Kidney (tissue), 14 donors: Measurements from ENCODE around the gene MAGI1. TPM values are rescaled to one million over a fixed set of nuclear protein-coding genes. Genes with fewer than 3 reads are reported as not detected.

Source experiments
- DNase-seq, 5 donors: peaks; one replicate each; pipeline ENCODE4 v3.0.0-alpha.2; 2013 to 2020
- FAIRE-seq: peaks from 2 replicates; lab custom pipeline; 2012; peaks lifted over from hg19 to GRCh38; lab: Jason Lieb, UNC
- H3K27ac ChIP-seq, 2 donors: one replicate each; pipeline ENCODE4 v1.7.0; 2013; ENCODE audit warnings: low read depth in 2 of 2, low read length in 2 of 2, inconsistent platforms in 1 of 2
- H3K27me3 ChIP-seq: one replicate; pipeline ENCODE4 v1.7.1; 2013; ENCODE audit warnings: low read length, inconsistent platforms; ENCODE audit not compliant: control insufficient read depth, insufficient read depth
- H3K36me3 ChIP-seq, 3 donors: one replicate each; pipeline versions ENCODE4 v1.7.0 to v1.7.1; 2013; ENCODE audit warnings: low read length in 3 of 3, control low read depth in 1 of 3, inconsistent platforms in 1 of 3; ENCODE audit not compliant: insufficient read depth in 3 of 3, control insufficient read depth in 2 of 3
- H3K4me1 ChIP-seq, 3 donors: one replicate each; pipeline versions ENCODE4 v1.7.0 to v1.7.1; 2013; ENCODE audit warnings: low read length in 3 of 3, inconsistent platforms in 1 of 3, low read depth in 1 of 3; ENCODE audit not compliant: control insufficient read depth in 2 of 3, insufficient read depth in 2 of 3
- H3K4me3 ChIP-seq, 3 donors: one replicate each; pipeline versions ENCODE4 v1.7.0 to v1.8.1; 2013; ENCODE audit warnings: low read length in 3 of 3, control low read depth in 1 of 3, inconsistent platforms in 1 of 3
- H3K9ac ChIP-seq, 3 donors: one replicate each; pipeline versions ENCODE4 v1.7.0 to v1.7.1; 2013; ENCODE audit warnings: low read length in 3 of 3, control low read depth in 1 of 3, inconsistent platforms in 1 of 3
- H3K9me3 ChIP-seq, 3 donors: one replicate each; pipeline versions ENCODE4 v1.7.0 to v1.7.1; 2013; ENCODE audit warnings: low read length in 3 of 3, control low read depth in 1 of 3, inconsistent platforms in 1 of 3; ENCODE audit not compliant: control insufficient read depth in 2 of 3, insufficient read depth in 1 of 3
- intact Hi-C: fragments of 100-400 bp; cut with DNase I; formaldehyde crosslinking; loops from one replicate; pipeline ENCODE4 v1.11.1; 2022
- polyA plus RNA-seq: library from polyadenylated mRNA; stranded (reverse); fragments of 350-450 nt; fragmentation: Illumina TruSeq; extraction: RNeasy Lipid Tissue Mini Kit (QIAGEN cat#74804); gene quantifications from one replicate; pipeline ENCODE4 v1.2.3, GENCODE V29; 2014; ENCODE audit warnings: low read depth, low replicate concordance; ENCODE audit not compliant: insufficient read depth
- total RNA-seq: library from RNA; stranded (reverse); fragmentation: NEBNext Ultra II Directional; extraction: Animal tissue kit (Norgen Biotek cat#: 25700); gene quantifications from one replicate; pipeline ENCODE4 v1.2.1, GENCODE V29; 2021
- TF ChIP-seq, protein P1 (sequence below): IDR thresholded peaks from 3 replicates; pipeline ENCODE4 v1.5.1; 2012; ENCODE audit warnings: mild to moderate bottlenecking, moderate library complexity, borderline replicate concordance; ENCODE audit not compliant: insufficient read depth; ENCODE audit errors: extremely low read depth
- donor health status: control.
- donor health status: control.
- donor health status: control.
- donor health status: control.
- donor health status: control.
- donor health status: DM: yes; HTN: yes; CAD: no.
- donor health status: Normal renal cell carcinoma (clear cell type).

The MAGI1 gene
- total and polyA plus RNA-seq, 2 donors from 2014 or later = 8.2 to 42.8 TPM

GRCh38 chr3:65857327-65857726 lies 181.4 kb downstream of the MAGI1 start:
- Histone ChIP-seq H3K9me3 (no peaks in the 10 kb centered on the region), H3K4me1 (peaks cover 0 to 17% (median 15%) of the 10 kb centered on the region in 3 donors), H3K27me3 (no peaks in the 10 kb centered on the region), H3K9ac (no peak overlapping the region), H3K27ac (peak overlapping the region in 1 of 2 donors; percentile 73), H3K4me3 (no peak overlapping the region), H3K36me3 (no peaks in the 10 kb centered on the region)
- DNase-seq (no peak), FAIRE-seq (no peak)
- intact Hi-C loops = no loop called here
- TF ChIP-seq, protein P1, sequence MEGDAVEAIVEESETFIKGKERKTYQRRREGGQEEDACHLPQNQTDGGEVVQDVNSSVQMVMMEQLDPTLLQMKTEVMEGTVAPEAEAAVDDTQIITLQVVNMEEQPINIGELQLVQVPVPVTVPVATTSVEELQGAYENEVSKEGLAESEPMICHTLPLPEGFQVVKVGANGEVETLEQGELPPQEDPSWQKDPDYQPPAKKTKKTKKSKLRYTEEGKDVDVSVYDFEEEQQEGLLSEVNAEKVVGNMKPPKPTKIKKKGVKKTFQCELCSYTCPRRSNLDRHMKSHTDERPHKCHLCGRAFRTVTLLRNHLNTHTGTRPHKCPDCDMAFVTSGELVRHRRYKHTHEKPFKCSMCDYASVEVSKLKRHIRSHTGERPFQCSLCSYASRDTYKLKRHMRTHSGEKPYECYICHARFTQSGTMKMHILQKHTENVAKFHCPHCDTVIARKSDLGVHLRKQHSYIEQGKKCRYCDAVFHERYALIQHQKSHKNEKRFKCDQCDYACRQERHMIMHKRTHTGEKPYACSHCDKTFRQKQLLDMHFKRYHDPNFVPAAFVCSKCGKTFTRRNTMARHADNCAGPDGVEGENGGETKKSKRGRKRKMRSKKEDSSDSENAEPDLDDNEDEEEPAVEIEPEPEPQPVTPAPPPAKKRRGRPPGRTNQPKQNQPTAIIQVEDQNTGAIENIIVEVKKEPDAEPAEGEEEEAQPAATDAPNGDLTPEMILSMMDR = no peak

GRCh38 chr3:65856907-65857306 lies 181.8 kb downstream of the MAGI1 start:
- H3K36me3 ChIP-seq = no peaks in the 10 kb centered on the region
- H3K9me3 ChIP-seq = no peaks in the 10 kb centered on the region
- H3K4me1 ChIP-seq = peaks cover 0 to 17% (median 15%) of the 10 kb centered on the region in 3 donors
- no peaks in the 10 kb centered on the region for H3K27me3 ChIP-seq
- H3K27ac ChIP-seq = peak overlapping the region; percentile 15 to 73
- intact Hi-C loops = no loop called here
- TF ChIP-seq, protein P1 = no peak
- DNase-seq (peak in 2 of 5 donors; percentile 30 to 39), FAIRE-seq (peak; percentile 54)
- H3K9ac ChIP-seq = no peak overlapping the region
- no peak overlapping the region for H3K4me3 ChIP-seq

- no peaks in the 10 kb centered on the region for H3K27me3 ChIP-seq
- peaks cover 0 to 17% (median 15%) of the 10 kb centered on the region in 3 donors for H3K4me1 ChIP-seq
- no peaks in the 10 kb centered on the region for H3K36me3 ChIP-seq
- no peak overlapping the region for H3K4me3 ChIP-seq
- FAIRE-seq = no peak
- intact Hi-C loops = no loop called here
- TF ChIP-seq, protein P1 = no peak
- no peak for DNase-seq
- H3K9ac ChIP-seq = no peak overlapping the region
- H3K9me3 ChIP-seq = no peaks in the 10 kb centered on the region
- H3K27ac ChIP-seq = no peak overlapping the region
Observed at GRCh38 chr3:65855370-65856100, 183.2 kb downstream of the MAGI1 start.
